ENCODE data around the gene ERVMER34-1.

ERVMER34-1 gene, protein sequence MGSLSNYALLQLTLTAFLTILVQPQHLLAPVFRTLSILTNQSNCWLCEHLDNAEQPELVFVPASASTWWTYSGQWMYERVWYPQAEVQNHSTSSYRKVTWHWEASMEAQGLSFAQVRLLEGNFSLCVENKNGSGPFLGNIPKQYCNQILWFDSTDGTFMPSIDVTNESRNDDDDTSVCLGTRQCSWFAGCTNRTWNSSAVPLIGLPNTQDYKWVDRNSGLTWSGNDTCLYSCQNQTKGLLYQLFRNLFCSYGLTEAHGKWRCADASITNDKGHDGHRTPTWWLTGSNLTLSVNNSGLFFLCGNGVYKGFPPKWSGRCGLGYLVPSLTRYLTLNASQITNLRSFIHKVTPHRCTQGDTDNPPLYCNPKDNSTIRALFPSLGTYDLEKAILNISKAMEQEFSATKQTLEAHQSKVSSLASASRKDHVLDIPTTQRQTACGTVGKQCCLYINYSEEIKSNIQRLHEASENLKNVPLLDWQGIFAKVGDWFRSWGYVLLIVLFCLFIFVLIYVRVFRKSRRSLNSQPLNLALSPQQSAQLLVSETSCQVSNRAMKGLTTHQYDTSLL

DNA sequence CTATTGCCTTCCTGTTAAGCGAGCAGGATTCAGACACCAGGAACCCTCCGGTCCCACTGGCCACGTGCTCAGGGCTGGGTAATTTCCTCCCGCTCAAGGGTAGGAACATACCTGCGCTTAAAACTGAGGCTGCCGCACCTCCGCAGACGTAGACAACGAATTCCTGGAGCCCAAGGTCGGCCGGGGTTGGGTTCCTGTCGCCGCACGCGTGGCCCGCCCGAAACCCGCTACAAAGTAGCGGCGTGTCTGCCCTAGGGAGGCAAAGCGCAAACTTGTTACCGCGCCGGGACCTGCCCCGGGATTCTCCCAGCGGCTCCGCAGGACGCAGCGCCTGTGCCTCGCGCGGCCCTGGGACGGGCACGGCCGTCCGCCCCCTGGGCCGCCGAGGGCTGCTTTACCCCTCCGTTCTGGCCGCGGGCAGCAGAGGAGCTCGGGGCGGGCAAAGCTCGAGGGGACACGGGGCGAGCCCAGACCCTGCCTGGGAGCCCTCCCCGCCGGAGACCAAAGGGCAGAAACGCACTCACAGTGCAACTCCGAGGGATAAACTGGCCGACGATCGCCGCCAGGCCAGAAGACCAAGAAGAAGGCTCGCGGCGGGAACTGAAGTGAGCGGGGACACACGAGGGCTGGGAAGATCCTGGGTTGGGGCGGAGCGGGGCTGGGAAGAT, at the start of gene ERVMER34-1:
ERVMER34-1 (minus strand) TSS at position 607 of the 668 bp plus-strand sequence. CDS start 5,905 bp downstream, outside the sequence.
- no peak for DNase-seq (ENCODE audit: low read depth)

DNA sequence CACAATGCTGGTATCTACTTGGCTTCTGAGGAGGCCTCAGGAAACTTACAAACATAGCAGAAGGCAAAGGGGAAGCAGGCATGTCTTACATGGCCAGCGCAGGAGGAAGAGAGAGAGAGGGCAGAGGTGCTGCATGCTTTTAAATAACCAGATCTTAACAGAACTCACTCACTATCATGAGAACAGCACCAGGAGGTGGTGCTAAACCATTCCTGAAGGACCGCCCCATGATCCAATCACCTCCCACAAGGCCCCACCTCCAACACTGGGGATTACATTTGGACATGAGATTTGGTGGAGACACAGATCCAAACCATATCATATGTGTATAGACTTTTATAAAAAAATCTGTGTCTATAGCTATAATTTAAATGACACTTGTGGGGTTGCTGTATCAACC, 48.6 kb upstream of the ERVMER34-1 start:
- DNase-seq (ENCODE audit: low read depth): no peak

DNA sequence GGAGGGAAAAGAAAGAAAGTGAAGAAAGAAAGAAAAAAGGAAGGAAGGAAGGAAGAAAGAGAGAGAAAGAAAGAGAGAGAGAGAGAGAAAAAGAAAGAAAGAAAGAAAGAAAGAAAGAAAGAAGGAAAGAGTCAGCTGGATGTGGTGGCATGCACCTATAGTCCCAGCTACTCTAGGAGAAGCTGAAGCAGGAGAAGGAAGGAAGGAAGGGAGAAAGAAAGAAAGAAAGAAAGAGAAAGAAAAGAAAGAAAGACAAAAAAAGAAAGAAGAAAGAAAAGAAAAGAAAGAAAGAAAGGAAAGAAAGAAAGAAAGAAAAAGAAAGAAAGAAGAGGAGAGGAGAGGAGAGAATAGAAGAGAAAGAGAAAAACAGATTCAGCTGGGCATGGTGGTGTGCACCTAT, 44.3 kb upstream of the ERVMER34-1 start:
- no peak for DNase-seq (ENCODE audit: low read depth)

DNA sequence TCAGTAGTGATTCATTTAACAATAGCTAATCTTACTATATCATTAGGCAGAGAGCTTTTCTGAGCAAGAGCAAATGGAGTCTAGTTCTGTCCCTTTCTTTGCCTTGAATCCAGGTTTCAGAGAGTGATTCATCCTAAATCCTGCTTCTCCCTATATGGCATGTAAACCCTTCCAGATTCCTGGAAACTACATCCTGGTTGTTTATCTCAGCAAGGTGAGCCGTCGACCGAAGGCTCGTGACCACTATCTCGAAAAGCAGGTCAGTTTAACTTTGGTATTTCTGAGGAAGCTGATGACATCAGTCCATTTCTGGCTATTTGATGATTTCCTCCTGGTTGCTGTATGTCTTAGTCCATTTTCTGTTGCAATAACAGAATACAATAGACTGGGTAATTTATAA, 40.7 kb upstream of the ERVMER34-1 start:
- DNase-seq (ENCODE audit: low read depth): no peak

DNA sequence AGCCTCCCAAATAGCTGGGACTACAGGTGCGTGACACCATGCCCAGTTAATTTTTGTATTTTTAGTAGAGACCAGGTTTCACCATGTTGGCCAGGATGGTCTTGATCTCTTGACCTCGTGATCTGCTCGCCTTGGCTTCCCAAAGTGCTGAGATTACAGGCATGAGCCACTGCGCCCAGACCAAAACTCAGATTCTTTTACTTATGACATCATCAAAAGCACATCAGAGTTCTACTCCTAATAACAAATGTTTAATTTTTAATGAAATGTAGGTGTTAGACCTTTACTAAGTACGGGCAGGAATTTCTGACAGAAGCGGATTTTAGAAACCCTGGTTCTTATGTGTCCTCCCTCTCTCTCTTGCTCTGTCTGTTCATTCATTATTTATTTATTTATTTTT, 38.5 kb upstream of the ERVMER34-1 start:
- DNase-seq (ENCODE audit: low read depth): no peak

DNA sequence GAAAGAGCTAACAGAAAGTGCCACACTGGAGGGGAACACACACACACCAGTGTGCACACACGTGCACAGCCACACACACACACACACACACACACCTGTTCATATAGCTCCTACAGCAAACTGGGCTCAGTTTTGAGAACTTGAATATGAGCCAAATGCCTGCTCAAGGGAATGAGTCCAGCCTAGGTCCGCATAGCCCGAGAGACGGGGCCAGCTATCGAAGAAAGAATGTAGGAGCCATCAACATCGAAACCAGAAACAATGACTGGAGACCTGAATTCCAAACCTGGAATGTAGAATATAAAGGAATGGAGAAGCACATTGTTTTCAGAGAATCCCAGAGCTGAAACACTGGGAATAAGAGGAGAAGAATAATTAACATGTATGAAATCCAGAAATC, 37.6 kb upstream of the ERVMER34-1 start:
- DNase-seq (ENCODE audit: low read depth): no peak

DNA sequence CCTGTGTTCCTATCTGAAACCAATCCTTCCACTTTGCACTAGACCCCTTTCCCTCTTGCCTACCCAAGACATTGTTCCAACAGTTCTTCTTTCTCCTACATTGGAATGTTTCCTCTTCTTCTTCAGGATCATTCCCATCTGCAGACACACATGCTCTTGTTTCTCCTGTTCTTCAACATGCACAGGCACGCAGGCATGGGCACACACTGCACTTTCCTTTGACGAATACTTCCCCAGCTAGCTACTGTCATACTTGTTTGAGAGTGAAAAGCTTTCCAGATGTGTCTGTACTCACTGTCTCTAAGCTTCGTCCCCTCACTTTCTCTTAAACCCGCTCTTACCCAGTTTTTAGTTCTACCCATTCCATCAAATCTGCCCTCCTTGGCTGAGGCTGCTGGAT, 31.8 kb upstream of the ERVMER34-1 start:
- no peak for DNase-seq (ENCODE audit: low read depth)

DNA sequence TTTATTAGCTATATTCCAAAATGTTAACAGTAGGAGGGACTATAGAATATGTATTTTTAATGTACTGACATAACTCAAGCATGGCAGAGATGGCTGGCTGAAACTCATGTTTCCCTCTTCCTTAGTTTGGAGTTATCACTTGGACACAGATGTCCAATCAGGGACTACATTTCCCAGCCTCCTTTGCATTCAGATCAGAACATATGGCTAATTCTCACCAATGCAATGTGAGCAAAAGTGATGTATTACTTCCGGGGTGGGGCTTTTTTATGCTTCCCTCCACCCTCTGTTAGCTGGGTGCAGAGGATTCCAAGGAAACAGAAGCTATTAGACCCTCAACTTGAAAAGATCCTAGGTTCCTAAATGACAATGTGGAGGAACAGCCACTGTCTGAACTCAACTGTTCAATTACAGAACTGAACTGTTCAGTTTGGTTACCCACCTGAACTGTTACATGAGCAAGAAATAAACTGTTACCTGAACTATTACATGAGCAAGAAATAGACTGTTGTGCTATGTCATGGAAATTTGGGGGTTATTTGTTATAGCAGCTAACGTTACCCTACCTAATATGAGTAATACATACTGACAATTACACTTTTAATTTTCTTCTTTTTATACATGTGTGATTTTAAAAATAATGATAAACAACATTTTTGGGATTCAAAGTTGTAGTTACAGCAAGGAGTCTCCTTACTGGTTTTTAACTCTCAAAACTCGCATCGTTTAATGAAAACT, 29.6 kb upstream of the ERVMER34-1 start:
- DNase-seq (ENCODE audit: low read depth): no peak

DNA sequence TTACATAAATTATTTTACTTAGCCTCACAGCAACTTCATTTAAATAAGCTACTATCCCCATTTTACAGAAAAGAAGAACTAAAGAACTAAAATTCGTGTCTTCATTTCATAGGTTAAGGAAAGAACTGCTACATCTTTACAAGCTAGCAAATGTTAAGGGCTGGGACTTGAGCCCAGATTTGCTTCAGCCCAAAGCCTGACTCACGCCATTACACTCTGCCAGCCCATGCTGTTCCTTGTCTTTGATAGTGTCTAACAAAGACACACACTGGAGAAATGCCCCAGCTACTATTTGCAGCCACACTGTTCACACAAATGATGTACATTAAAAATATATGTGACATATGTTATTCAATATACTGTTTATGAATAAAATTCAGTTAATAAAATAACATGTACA, 29.0 kb upstream of the ERVMER34-1 start:
- no peak for DNase-seq (ENCODE audit: low read depth)

DNA sequence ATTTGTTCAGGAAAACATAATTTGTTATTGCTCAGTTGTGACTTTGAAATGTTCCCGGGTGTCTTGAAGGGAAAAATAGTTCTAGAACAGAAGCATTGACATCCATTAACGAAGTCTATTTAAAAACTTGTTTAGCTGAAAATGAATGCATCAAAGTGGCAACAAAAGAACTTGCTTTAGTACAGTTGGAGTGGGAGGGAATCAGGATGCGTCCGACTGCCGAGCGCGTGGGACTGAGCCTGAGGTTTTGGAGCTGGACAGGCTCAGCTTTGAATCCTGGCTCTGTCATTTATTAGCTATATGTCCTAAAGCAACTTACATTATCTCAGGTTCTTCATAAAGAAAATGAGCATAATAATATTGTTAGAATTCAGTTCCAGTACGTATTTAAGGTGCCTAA, 9.0 kb upstream of the ERVMER34-1 start:
- no peak for DNase-seq (ENCODE audit: low read depth)

DNA sequence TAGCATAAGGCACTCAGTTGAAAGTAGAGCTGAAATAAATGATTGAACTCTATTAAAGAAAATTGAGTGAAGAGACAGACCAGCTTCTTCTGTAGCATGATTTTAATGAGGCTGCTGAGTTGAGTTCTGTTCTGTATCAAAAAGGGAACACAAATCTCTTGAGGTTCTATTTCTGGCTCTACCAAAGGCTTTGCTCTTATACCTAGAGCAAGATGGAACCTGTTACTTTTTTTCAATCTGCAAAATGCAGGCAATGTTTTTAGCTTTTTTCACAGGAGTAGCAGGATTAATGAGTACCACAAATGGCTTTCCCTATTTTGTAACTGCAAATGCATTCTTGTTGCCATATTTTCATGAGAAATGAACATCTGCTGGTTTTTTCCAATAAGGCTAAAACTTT, 4.2 kb upstream of the ERVMER34-1 start:
- DNase-seq (ENCODE audit: low read depth): no peak

DNA sequence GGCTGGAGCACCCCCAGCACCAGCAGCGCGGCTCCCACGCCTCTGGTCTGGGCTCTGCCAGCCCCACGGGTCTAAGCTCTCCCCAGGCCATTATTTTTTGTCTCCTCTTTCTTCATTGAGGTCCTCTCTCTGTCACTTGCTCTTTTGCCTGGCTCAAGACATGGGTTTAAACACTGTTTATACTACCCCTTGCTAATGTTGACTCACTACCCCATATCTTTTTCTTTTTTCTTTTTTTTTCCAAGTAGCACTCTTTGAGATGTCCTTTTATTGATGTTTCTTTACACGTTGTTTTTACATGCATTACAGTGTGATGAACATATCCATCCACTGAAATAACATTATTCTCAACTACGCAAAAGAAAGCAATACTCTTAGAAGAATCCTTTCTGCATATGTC, 1.7 kb upstream of the ERVMER34-1 start:
- DNase-seq (ENCODE audit: low read depth): no peak

DNA sequence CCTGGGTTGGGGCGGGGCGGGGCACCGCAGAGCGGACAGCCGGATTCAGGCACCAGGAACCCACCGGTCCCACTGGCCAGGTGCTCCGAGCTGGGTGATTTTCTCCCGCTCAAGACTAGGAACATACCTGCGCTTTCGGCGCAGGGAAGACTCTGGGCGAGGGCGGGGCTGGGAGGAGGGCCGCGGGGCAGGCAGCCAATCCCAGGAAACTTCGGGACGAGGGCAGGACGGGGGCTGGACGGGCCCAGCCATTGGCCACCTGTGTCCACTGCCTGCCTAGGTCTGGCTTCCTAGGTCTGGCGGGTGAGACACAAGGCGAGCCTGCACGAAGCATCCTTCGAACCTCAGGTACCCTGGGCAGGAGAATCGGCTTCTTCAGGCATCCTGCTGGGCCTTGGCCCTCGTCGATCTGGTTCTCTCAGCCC, 274 bp upstream of the ERVMER34-1 start:
- DNase-seq (ENCODE audit: low read depth): no peak

DNA sequence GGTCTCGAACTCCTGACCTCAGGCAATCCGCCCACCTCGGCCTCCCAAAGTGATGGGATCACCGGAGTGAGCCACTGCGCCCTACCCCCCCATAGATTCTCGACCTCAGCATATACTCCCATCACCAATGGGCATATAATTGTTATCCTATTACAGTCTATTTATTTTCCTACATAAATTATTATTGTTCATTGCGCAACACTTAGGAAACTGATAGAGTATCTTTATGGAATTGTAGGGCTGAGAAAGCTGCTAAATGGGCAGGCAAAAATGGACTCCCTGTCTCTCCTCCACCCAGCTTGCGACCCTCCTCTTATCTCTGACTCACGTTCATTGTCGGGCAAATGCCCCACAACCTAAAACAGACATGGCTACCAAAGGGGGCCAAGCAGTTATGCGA, 1.0 kb downstream of the ERVMER34-1 start:
- no peak for DNase-seq (ENCODE audit: low read depth)

DNA sequence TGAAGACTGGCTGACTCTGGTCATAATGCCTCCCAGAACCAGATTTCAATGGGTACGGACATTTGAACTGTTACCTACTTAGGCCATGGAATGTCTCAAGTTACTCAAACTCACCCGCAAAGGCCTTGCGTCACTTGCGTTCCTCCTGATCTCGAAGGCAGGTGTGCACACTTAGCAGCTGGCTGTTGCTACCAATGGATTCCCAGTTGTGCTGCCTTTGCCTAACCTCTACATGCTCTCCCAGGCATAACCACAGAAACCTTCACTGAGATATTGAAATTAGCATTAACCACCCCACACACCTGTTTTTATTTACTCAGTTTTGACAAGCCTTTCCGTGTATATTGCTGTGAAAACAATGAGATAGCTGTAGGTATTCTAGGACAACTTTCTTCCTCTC, 2.8 kb downstream of the ERVMER34-1 start:
- no peak for DNase-seq (ENCODE audit: low read depth)

DNA sequence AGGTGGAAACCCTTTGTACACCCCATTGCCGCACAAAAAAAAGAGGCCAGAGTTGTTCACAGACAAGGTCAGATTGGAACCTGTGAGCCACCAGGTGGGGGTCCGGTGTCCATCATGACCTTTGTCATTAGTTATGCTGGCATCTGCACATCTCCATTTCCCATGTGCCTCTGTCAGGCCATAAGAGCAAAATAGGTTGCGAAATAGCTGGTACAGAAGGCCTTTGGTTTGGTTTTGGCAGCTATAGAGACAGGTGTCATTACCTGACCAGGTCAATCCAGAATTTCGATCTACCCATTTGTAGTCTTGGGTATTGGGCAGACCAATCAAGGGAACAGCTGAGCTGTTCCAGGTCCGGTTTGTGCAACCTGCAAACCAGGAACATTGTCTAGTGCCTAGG, 6.6 kb downstream of the ERVMER34-1 start:
- DNase-seq (ENCODE audit: low read depth): no peak

DNA sequence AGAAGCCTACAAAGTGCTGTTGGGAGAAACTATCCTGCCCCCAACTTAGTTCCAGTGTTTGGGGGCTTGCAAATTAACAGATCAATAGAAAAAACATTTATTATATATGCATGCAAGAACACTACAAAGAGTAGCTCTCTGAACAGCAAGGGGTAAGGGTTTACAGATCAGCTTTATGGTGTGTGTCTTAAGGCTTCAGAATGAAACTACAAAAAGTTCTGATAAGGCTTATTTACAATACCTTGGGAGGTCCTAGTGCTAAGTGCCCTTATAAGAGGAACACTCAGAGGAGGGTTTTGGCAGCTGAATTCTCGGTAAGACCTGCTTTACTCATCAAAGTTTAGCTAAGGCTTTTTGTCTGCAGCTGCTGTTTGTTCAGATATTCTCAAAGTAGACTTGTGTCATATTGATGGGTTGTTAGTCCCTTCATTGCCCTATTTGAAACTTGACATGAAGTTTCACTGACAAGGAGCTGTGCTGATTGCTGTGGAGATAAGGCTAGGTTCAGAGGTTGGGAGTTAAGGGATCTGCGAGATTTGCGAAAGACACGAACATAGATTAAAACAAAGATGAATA, 7.7 kb downstream of the ERVMER34-1 start:
- no peak for DNase-seq (ENCODE audit: low read depth)

DNA sequence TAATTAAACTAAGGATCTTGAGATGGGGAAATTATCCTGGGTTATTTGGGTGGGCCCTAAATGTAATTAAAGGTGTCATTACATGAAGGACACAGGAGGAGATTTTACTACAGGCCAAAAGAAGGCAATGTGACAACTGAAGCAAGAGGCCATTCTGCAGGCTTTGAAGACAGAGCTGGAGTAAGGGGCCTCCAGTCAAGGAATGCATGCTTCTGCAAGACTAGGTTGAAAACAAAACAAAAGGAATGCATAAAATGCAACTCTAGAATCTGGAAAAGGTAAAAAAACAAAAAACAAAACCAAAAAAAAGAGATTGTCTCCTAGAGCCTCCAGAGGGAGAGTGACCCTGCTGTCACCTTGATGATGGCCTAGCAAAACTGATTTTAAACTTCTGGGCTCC, 21.6 kb downstream of the ERVMER34-1 start:
- no peak for DNase-seq (ENCODE audit: low read depth)

DNA sequence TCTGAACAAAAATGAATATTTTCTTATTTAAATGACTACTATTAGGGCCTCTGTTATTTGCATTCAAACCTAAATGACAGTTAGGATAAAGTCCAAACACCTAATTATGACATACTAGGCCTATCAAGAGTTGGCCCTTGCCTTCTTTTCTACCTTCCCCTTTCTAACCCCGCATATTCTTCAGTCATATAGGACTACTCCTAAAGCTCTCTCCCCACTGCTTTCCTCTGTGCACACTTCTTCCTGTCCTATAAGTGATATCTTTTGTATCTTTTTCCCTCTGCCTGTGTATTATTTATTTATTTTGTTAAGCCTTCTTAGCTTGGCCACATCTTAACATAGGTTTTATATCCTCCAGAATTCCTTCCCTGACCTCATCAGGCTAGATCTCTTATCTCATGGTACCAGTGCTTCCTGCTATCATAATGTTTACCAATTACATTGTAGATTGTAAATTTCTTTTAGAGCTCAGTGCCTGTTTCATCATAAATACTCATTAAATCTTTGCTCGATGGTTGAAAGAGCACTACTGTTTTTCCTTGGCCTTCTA, 22.5 kb downstream of the ERVMER34-1 start:
- no peak for DNase-seq (ENCODE audit: low read depth)

DNA sequence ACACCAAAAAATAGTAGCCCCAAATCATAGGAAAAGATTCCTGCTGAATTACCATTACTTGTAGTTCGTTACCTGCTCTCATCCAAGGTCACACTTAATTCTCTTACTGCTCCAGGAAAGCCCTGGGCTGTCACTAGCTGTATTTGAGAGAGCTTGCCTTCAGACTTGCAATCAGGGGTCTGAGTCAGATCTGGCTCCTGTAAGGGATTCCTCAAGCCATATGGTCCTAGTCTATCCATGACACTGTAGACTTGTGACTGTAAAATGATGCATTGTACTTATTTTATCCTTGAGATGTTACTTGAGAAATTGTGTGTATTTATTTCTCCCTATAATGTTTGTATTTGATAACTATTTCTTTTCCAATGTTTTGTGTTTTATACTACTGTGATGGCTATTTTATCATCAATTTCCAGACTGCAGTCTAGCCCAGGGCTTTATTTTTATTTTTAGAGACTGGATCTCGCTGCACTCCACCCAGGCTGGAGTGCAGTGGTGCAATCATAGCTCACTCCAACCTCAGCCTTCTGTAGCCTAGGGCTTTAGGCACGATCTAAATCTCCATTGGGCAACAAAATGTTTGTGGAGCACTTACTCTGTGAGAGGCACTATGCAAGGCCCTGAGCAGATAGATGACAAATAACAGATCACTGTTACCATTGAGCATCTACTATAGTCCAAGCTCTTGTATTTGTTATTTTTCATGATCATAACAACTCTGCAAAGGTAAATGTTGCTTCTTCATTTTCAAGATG, 24.2 kb downstream of the ERVMER34-1 start:
- no peak for DNase-seq (ENCODE audit: low read depth)

All from stimulated activated CD8-positive, alpha-beta memory T cell treated with anti-CD3 and anti-CD28 coated beads, Interleukin-7, amount 100 ng/mL, for 24 hours (primary cell).